CD4-positive, alpha-beta T cell treated with Interleukin-17A for 1 hour (primary cell): ENCODE results near the gene KCNA3.

ENCODE experiments used
- DNase-seq: peaks from one replicate; pipeline ENCODE4 v3.0.0-alpha.2; 2020

KCNA3 gene

DNA sequence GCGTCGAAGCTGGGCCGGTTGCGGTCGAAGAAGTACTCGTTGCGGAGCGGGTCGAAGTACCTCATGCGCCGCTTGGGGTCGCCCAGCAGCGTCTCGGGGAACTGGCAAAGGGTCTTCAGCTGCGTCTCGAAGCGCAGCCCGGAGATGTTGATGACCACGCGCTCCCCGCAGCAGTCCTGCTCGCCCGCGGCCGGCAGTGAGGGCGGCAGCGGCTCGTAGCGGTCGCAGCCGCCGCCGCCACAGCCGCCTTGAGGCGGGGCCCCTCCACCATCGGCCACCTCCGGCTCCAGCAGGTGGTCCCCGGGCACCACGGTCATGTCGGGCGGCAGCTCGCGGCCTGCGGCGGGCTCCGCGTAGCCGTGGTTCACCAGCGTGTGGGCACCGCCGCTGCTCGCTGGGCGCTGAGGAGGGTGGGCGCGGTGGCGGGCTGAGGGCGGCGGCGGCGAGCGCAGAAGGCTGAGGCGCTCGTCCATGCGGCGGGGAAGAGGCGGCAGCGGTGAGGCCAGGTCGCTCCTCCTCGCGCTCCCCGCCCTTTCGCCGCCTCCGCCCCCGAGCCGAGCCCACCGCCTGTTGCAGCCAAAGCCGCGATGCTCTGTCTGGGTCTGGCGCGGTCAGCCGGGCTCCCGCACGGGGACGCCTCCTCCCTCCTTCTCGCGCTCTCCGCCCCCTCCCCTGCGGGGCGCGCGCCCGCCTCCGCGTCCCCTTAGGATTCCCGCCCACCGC, at the start of gene KCNA3:
Gene KCNA3 (minus strand): TSS at position 604 of the 723 bp plus-strand sequence. CDS start 131 bp downstream, at position 473.
- peak; percentile 86 for DNase-seq

DNA sequence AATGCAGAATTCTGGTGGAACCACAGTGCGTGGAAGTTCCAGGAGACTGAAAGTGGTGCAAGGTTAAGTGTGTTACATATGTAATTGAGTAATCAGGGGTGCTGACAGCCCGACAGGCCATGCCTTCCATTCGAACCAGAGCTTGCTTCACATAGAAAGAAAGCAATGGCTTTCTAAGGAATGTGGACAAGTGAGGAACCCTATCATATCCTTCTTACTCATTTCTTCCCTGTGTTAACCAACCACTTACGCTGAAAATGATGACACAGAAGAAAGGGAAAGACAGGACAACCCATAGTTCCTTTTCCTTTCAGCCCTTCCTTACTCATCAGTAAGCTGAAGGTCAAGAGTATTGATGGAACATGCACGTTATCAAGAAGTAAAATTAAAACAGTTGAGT, 48.1 kb upstream of the KCNA3 start:
- DNase-seq: no peak

DNA sequence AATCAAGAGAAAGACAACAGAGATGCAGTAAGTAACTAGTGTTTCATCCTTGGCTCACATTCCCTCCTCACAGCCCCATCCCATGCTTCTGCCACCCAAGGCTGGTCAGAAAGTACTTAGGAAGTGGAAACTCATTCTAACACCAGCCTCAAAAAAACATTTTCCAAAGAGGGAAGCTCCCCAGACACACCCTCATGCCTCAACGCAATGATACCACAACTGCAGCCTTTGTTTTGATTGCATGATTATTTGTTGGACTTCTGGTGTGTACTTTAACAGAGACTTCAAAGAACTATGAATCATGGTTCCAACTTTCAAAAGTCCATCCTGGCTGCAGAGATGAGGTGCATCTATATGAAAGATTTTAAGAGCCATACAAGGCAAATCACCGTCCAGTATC, 45.2 kb upstream of the KCNA3 start:
- DNase-seq: no peak

DNA sequence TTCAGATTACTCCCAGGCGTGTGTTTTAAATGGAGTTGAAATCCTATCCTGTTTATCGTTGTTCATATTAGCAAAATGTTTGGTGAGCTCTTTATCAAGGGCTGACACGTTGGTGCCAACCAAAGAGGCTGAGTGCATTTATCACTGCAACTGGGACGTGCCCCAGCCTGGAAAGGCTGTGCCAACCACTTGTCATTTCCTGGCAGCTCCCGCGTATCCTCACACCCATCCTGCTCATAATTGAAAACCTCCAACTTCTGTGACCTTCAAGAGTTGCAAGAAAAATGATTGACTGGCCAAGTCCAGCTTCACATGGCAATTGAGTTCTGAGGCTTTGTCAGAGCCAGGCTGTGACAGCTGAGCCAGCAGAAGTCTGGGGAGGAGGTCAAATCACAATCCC, 43.7 kb upstream of the KCNA3 start:
- no peak for DNase-seq

DNA sequence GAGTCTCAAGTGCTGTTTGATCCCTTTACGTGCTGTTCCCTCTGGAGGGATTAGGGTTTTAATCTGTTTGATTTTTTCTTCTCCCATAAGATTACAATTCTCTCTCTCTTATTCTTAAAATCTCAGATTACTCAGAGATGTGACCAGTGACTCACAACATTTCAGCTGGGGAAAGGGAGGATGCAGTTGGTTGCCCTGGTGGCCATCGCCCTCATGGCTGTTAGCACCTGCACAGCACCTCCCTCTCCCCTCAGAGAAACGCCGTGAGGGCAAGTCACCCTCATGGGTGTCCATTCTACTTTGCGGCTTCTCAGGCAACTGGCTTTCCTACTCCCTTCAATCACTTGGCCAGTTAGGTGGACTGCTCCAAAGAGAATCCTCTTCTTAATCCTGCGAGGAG, 42.4 kb upstream of the KCNA3 start:
- no peak for DNase-seq

DNA sequence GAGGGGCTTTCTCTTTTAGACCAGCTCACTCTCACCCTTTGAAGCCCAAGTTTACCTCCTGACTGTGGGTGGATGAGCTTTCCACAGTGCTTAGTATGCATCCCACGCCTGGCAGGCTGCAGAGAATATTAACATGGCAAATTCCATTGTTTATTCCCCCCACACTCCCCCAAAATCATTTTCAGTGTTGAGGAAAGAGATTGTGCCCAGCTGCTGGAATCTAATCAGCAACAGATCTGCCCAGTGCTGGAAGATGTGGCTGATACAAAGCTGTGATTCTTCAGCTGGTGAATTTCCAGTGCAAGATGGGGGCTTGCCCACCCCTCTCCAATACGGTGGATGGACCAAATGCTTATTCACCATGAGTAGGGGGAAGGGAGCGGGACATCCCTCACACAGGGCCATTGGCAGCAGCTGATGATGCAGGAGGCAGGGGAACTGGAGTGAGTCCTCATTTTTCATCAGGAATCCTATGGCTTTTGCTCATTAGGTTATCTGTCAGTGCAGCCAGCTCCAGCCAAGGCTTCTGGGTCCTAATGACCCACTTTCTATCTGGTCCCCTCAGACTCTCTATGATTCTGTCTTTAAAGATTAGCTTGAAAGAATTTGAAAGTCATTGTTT, 39.7 kb upstream of the KCNA3 start:
- DNase-seq: no peak

DNA sequence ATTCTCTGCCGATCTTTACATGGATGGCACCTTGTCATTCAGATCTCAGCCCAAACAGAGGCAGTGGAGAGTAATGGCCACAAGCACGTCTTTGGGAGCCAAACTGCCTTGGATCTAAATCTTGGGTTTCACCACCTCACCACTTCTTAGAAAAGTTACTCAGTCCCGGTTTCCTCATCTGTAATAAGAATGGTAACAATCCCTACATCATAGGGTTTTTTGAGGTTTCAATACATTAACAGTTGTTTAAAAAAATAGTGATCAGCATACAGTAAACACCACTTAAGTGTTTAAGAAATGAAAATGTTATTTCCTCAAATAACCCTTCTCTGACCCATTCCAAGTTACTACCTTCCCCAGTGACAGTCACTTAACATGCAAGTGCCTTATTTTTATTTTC, 38.5 kb upstream of the KCNA3 start:
- DNase-seq: no peak

DNA sequence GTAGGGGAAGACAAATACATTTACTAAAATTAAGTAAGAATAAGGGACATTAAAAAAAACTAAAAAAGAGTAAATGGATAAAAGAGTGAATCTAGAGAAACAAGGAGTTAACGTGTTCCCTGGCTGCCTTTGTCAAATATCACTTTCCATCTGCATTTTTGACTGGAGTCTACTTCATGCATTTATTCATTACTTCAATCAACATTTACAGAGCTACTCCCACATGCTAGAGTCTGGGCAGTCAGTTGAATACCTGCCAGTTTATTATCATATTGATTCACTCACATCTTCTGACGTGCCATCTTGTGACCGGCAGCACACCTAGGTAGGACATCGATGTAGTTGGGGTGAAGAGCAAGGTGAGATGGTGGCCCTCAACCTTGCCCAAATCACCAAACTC, 35.6 kb upstream of the KCNA3 start:
- no peak for DNase-seq

DNA sequence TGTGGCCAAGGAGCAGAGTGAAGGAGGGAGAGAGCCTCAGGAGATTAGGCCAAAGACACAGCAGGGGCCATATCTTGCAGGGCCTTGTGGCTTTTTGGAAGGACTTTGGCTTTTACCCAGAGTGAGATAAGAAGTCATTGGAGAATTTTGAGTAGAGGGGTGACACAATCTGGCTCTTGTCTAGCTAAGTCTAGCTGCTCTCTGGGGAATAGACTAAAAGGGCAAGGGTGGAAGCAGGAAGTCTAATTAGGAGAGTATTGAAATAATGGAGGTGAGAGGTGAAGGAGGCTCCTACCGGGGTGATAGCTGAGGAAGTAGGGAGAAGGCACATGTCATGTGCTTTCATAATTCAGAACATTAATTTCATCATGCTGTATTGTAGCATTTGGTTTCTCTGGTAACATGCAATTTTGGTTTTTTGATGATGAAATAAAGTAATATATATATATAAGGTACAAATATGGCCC, 34.3 kb upstream of the KCNA3 start:
- DNase-seq: no peak

DNA sequence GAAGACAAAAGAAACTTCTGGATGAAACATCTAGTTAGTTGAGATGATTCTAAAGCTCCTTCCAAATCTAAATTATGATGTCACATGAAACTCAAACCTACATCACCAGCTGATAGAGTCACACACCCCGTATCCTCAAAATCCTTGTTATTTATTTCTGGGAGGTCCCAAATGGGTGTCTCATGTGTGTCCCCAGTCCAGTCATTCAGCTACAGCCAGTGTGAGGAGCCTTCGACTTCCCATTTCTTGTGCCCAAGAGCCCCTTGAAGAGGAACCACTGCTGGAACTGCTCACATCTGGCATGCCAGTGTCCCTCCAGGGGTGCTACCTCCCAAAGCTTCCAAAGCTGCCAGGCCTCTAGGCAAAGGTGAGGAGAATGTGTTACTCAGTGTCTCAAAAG, 32.5 kb upstream of the KCNA3 start:
- DNase-seq: no peak

DNA sequence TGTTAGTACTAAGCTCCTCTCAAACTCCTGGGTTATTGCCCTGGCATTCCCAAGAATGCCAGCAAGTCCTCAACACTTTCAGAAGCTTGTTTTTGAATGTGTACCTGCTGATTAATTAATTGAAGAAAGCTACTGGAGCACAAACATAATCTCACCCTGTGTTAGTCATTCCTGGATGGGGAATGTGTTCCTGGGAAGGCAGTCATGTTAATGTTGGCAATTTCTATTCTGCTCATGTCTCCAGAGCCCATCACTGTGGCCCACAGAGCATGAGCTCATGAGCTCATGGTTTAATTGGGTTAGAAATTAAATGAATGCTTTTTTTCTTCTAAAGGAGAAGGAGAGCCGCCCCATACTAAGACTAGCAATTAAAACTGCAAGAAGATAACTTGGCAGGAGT, 31.9 kb upstream of the KCNA3 start:
- no peak for DNase-seq

DNA sequence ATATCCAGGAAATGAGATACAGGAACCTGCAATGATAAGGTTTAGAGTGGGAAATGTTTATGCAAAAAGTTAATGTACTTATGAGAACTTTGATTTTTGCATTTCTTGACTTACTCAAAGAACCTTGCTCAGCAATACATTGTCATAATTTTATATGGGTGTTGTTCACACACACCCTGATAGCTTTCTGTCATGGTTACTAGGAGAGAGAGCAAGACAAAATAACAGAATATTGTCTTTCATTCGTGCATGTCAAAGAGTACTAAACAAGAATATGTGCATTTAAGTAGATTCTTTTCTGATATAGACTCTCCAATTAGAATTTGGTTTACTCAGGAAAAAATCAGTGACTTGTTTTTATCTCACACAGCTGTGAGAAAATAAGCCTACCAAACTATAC, 27.5 kb upstream of the KCNA3 start:
- DNase-seq: no peak

DNA sequence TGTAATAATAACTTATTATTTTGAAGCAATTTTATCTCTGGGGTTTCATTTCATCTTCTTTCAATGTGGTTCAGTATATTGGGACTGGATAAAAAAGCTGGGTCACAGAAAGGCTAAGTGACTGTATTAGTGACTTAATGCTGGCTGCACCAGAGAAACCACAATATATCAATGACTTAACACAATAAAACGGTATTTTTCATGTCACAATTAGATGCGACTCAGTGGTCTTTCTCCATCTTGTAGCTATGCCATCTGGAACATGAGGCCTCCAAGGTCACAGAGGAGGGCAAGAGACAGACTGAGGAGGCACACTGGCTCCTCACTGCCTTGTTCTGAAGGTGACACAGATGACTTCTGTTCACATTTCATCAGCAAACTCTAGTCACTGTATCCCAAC, 26.0 kb upstream of the KCNA3 start:
- DNase-seq: no peak

DNA sequence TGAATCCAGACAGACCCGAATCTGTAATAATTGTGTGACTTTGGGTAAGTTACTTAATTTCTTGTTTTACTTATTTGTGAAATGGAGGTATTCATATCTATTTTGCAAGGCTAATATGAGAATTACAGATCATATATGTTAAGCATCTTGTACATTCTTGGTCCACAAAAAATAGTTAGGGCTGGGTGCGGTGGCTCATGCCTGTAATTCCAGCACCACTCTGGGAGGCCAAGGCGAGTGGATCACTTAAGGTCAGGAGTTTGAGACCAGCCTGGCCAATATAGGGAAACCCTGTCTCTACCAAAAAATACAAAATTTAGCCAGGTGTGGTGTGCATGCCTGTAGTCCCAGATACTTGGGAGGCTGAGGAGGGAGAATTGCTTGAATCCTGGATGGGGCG, 22.9 kb upstream of the KCNA3 start:
- no peak for DNase-seq

DNA sequence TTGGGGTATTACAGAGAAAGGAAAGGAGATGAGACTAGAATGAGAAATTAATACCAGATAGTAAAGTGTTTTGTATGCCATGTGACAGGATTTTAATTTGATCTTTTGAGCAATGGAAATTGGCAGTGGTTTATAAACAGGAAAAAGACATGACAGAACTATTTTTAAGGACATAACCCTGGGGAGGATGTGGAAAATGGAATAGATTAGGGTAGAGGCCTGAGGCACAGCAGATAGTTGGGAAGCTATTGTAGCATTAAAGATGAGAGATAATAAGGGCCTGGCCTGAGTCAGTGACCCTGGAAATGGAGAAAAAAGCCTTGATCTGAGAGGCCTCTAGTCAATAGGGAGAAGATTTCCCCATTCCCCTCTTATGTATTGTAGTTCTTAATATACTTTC, 22.1 kb upstream of the KCNA3 start:
- DNase-seq: no peak

DNA sequence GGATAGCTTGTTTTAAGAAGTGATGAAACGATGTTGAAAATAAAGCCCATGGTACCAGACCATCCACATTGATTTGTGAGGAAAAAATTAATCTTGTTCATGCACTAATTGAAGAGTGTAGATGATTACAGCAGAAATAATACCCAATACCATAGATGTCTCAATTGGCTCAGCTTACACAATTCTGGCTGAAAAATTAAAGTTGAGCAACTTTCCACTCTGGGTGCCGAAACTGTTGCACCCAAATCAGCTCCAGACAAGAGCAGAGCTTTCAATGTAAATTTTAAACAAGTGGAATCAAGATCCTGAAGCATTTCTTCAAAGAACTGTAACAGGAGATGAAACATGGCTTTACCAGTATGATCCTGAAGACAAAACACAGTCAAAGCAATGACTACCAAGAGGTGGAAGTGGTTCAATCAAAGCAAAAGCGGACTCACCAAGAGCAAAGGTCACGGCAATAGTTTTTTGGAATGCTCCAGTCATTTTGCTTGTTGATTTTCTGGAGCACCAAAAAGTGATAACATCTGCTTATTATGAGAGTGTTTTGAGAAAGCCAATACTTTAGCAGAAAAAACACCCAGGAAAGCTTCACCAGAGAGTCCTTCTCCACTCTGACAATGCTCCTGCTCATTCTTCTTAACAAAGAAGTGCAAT, 16.1 kb upstream of the KCNA3 start:
- no peak for DNase-seq

DNA sequence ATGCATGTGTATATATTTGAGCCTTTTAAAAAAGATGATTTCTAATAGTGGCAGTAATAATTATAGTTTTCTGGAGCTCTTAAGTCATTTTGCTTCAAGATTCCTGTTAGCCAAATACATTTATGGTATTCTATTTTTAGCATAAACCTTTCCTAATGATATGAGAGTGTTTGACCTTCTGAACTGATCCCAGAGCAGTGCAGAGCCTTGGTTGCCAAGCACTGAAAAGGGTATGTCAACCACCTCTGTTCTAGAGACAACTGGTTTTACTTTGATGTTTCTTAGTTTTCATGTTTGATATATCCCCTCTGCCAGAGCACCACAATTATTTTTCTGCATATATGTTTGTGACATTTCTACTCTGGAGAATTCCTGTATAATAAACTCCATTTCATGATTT, 15.1 kb upstream of the KCNA3 start:
- DNase-seq: no peak

DNA sequence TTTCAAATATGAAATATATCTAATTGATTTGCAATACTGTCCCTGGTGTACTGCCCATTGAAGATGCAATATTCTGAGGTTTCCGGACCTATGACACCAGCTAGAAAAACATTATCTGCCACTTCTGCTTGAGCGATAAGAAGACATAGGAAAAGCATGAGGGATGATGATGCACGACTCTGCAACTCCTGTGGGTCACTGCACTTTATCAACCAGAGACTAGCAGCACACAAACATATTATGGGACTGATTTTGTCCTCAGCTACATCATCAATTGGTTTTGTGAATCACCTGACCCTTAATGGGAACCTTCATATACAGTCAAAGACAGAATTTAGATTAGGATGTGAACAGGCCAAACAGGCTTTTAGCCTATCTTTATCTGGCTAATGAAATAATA, 13.8 kb upstream of the KCNA3 start:
- no peak for DNase-seq

DNA sequence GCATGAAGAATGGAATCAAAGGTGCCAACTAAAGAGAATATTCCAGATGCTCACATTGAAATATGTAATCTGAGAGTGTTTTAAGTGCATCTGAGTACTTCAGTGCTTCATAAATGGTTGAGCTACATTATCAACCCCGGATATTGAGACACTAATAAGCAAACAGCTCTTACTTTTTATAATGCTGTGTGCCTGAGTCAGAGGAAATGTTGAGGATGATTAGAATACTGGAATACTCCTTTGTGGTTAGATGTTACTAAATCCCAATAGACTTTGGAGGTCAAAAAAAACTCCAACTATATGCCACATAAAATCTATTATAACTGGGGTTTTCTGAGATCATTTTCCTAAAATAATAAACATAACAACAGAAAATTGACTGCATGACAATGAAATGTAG, 12.5 kb upstream of the KCNA3 start:
- DNase-seq: no peak

DNA sequence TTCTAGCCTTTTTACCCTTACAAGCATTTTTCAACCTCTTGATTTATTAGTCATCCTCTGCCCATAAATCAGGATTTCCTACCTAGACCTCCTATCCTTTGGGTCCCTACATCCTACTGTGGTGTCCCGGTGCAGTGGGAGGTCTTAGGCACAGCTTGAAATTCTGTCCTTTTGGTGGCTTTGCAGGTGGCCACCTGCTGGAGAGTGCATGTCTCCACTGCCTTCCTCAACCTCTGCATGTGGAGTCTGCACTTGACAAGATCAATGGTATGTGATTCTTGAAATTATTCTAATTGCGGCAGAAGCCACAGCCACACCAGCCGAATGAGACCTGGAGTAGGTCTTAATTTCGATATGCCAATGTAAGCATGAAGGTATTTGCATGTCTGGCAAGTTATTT, 11.4 kb upstream of the KCNA3 start:
- DNase-seq: peak; percentile 47

DNA sequence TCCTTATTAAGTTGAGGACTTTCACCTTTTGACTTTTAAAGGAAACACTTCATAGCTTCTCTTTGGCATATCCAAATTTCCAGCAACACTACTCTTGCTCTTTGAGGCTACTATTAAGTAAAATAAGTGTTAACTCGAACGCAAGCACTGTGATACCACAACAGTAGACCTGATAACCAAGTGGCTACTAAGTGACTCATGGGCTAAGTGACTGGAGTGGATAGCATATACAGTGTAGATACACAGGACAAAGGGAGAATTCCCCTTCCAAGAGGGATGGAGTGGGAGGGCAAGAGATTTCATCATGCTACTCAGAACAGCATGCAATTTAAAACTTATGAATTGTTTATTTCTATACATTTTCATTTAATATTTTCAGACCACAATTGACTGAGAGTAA, 9.8 kb upstream of the KCNA3 start:
- DNase-seq: no peak

DNA sequence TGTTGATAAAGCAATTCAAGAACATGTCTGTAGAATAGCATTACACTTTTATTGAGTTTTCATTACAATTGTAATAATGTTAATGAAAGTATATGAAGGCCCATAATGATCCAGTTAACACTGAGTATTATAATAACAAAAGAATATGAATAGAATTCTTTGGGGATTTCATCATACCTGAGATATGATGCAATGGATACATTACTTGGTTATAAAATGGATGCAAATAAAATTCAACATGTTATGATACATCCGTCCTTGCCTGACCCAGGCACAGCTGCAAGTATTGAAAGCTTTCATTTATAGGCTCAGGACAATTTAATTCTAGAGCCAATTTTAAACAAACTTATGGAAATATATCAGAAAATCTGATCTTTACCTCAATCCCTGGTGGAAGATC, 8.2 kb upstream of the KCNA3 start:
- DNase-seq: no peak

DNA sequence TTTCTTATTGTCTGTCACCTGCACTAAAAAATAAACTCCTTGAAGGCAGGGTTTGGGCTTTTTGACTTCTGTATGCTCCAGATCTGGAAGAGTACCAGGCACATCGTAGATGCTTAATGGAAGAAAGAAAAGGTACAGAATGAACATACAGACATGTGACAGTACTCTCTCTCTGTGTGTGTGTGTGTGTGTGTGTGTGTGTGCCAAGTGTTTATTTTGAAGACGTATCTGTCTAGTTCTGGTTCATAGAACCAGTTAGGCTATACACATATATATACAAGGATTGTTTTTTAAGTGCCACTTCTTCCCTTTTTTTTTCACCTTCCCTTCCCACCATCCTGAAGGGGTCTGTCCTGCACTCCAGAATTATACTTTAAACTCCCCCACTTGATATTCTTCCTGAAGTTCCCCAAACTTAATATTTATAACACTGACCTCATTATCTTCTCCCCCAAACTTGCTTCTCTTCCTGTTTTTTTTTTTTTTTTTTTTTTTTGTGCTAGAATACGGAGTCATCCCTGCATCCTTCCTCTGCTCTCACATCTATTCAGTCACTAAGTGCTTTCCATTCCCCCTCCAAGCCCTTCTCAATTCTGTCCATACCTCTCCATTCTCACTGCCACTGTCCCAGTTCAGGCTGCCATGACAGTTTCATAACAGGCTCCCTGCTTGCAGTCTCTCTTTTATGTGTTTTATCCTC, 5.4 kb upstream of the KCNA3 start:
- no peak for DNase-seq

DNA sequence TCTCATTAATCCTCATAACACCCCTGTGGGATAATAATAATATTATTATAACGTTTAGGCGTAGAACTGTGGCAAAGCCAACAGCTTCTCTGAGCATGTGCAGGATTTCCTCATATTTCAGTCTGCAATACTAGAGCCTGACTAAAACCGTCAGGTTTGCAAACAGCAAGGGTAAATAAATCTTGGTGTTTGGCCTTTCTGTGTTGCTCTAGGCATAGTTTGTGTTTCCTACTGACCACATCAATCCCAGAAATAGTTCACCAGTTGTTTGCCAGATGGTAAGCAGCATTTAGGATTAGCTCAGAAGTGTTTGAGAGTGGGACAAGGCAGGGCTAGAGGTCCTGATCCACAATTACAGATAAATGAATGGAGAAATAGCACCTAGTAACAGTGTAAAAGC, 2.8 kb upstream of the KCNA3 start:
- no peak for DNase-seq
